Suprapubic skin (tissue), 3 donors: ENCODE measurements around the gene HADH.

Experiments
- CTCF ChIP-seq, 2 donors: fragments of 200-600 bp in 1 of 2; fragments of 450-650 bp in 1 of 2; sonication (generic) in 1 of 2; IDR thresholded peaks; one replicate each; pipeline ENCODE4 v1.5.1; 2016 to 2019; ENCODE audit warnings: antibody characterized with exemption in 2 of 2, mild to moderate bottlenecking in 1 of 2, moderate library complexity in 1 of 2
- EP300 ChIP-seq: sonication (generic); formaldehyde crosslinking; IDR thresholded peaks from one replicate; pipeline ENCODE4 v1.6.1; 2017; ENCODE audit warnings: antibody characterized with exemption

GRCh38 chr4:108043526-108043925 lies 53.8 kb downstream of the HADH start:
- TF ChIP-seq CTCF (IDR thresholded peaks at IDR 0.05): no peak
- TF ChIP-seq EP300: no peak
